ENCODE results near the gene NUP210L.

The NUP210L gene

GRCh38 chr1:154154534-154155191 is at the start of gene NUP210L:
TSS of gene NUP210L (minus strand) at chr1:154155073.
- no peak for FAIRE-seq
- DNase-seq (ENCODE audit: insufficient read length, low spot score): no peak

- no peak for DNase-seq (ENCODE audit: insufficient read length, low spot score)
Observed at GRCh38 chr1:154199563-154199879, 44.6 kb upstream of the NUP210L start.

GRCh38 chr1:154198756-154199562 is 44.1 kb upstream of the NUP210L start:
- DNase-seq (ENCODE audit: insufficient read length, low spot score) (peak; percentile 53), FAIRE-seq (no peak)

More at GRCh38 chr1:154199563-154199879, 44.6 kb upstream of the NUP210L start:
- no peak for FAIRE-seq

- DNase-seq (ENCODE audit: insufficient read length, low spot score): no peak
- no peak for FAIRE-seq
Observed at GRCh38 chr1:154193821-154194220, 38.9 kb upstream of the NUP210L start.

GRCh38 chr1:154192476-154192875 is 37.6 kb upstream of the NUP210L start:
- DNase-seq (ENCODE audit: insufficient read length, low spot score) (no peak), FAIRE-seq (no peak)

- no peak for FAIRE-seq
- no peak for DNase-seq (ENCODE audit: insufficient read length, low spot score)
Observed at GRCh38 chr1:154191990-154192461, 37.2 kb upstream of the NUP210L start, which contains the start of gene TPM3. TSS of gene TPM3 (minus strand) at chr1:154192100. CDS start at chr1:154192018, 82 bp downstream.

GRCh38 chr1:154190550-154190949 is 35.7 kb upstream of the NUP210L start:
- DNase-seq (ENCODE audit: insufficient read length, low spot score) (peak; percentile 42), FAIRE-seq (no peak)

GRCh38 chr1:154186852-154187501 is 32.1 kb upstream of the NUP210L start:
- no peak for DNase-seq (ENCODE audit: insufficient read length, low spot score)
- no peak for FAIRE-seq

GRCh38 chr1:154186177-154186576 is 31.3 kb upstream of the NUP210L start:
- DNase-seq (ENCODE audit: insufficient read length, low spot score) (peak; percentile 43), FAIRE-seq (no peak)

GRCh38 chr1:154183046-154183915 is 28.4 kb upstream of the NUP210L start:
- peak; percentile 94 for FAIRE-seq

GRCh38 chr1:154182344-154183045 is 27.6 kb upstream of the NUP210L start:
- FAIRE-seq (no peak), DNase-seq (ENCODE audit: insufficient read length, low spot score) (peak; percentile 53)

More at GRCh38 chr1:154183046-154183915, 28.4 kb upstream of the NUP210L start:
- DNase-seq (ENCODE audit: insufficient read length, low spot score): peak; percentile 96

GRCh38 chr1:154181944-154182343 is 27.1 kb upstream of the NUP210L start:
- DNase-seq (ENCODE audit: insufficient read length, low spot score) (no peak), FAIRE-seq (no peak)

GRCh38 chr1:154179946-154180687 is 25.2 kb upstream of the NUP210L start:
- no peak for DNase-seq (ENCODE audit: insufficient read length, low spot score)
- no peak for FAIRE-seq

GRCh38 chr1:154178911-154179811 is 24.3 kb upstream of the NUP210L start:
- DNase-seq (ENCODE audit: insufficient read length, low spot score) (no peak), FAIRE-seq (no peak)

- FAIRE-seq (no peak), DNase-seq (ENCODE audit: insufficient read length, low spot score) (no peak)
Observed at GRCh38 chr1:154178013-154178412, 23.1 kb upstream of the NUP210L start.

GRCh38 chr1:154176337-154176736 is 21.5 kb upstream of the NUP210L start:
- DNase-seq (ENCODE audit: insufficient read length, low spot score): no peak

GRCh38 chr1:154174654-154175053 is 19.8 kb upstream of the NUP210L start:
- FAIRE-seq: no peak

More at GRCh38 chr1:154176337-154176736, 21.5 kb upstream of the NUP210L start:
- no peak for FAIRE-seq

GRCh38 chr1:154171880-154172279 is 17.0 kb upstream of the NUP210L start:
- DNase-seq (ENCODE audit: insufficient read length, low spot score) (no peak), FAIRE-seq (no peak)

More at GRCh38 chr1:154174654-154175053, 19.8 kb upstream of the NUP210L start:
- DNase-seq (ENCODE audit: insufficient read length, low spot score): no peak

Measured in HTR-8/SVneo (cell line).